Right ventricle myocardium inferior (tissue), 1 donor: ENCODE results near the gene TRAK1. TPM values are rescaled to one million over a fixed set of nuclear protein-coding genes. Genes with fewer than 3 reads are reported as not detected.

Source experiments
- ATAC-seq: fragments of 200-7000 bp; cut with Tn5 transposase; one replicate; pipeline ENCODE4 v1.9.1; 2020; ENCODE audit warnings: mild to moderate bottlenecking, moderate library complexity
- DNase-seq: peaks from one replicate; pipeline ENCODE4 v3.0.0; 2021; ENCODE audit errors: missing footprints
- intact Hi-C: fragments of 100-400 bp; cut with DNase I; formaldehyde crosslinking; loops from one replicate; pipeline ENCODE4 v1.11.0; 2022
- total RNA-seq: library from RNA; stranded (reverse); fragmentation: NEBNext Ultra II Directional; extraction: Animal tissue kit (Norgen Biotek cat#: 25700); gene quantifications from one replicate; pipeline ENCODE4 v1.2.1, GENCODE V29; 2021
- donor health status: DM: no; HTN: yes; CAD: no; lungs with severe emphysema.

TRAK1 gene
- total RNA-seq, 1 donor from 2014 or later = 267 TPM

DNA sequence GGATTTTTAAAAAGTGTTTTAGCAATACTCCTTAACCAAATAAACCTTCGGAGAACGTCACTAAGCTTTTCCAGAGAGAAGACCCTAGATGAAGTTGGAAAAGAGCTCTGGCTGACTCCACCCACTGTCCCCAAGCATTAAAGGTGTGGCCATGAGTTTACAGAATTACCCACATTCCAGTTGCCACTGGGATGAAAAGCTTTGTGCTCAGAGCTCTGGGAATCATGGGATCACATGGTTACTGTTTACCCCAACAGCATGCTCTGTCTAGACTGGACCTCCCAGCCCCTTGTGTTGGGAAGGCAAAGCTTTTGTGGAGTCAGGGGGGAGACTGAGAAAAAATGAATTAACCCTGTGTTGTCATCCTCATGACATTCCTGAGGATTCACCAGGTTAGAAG, 119.6 kb downstream of the TRAK1 start:
- intact Hi-C loops = no loop called here
- DNase-seq = no peak
- no peak for ATAC-seq

GRCh38 chr3:42213417-42213816, 122.3 kb downstream of the TRAK1 start:
- intact Hi-C loops = no loop called here
- DNase-seq (no peak), ATAC-seq (no peak)

DNA sequence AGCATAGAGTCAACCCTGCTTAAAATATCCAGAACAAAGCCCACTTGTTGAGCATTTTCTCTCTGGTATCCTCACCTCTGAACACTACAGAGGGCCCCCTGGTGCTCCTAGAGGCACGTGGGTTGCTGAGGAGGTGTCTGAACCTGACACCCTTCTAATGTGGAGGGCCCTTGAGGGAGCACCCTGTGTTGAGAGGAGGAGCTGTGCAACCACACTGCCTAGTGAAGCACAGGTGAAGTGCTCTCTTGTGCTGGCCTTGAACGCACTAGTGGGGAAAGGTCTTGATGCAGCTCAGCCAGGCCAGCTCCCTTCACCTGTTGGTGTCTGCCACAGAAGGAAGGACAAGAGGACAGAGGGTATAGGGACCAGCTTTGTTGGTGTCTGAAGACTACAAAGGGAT, 122.9 kb downstream of the TRAK1 start:
- intact Hi-C loops = no loop called here
- ATAC-seq (no peak), DNase-seq (no peak)

DNA sequence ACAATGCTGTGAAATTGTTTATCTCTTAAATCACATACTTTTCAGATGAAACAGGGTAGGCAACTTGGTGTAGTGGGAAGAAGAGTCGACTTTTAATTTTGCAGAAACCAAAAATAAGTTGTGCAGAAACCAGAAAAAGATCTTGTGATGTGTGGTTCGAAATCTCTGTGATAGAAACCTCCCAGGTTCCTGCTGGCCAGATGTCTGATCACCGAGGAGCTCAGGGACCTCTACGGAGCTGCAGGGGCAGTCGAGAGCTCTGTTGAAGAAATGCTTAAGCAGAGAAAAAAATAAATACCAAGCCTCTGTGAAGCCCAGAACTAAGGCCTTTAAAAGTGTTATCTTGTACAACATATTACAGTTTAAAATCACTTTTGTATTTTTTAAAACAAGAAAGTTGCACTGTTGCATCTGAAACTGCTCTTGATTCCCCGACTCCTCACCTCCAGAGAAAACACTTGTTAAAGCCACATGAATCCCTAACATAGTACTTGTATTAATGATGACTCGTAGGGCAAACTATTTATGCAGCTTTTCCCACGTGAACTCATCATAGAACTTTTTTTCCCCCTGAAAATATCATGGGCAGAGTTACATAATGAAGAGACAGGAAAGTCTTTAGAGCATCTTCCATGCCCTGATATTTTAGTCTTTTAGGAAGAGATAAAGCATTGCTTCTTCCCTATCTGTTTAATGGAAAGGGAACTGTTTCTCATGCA, 123.6 kb downstream of the TRAK1 start:
- DNase-seq (no peak), ATAC-seq (no peak)
- intact Hi-C loops = no loop called here

- DNase-seq = no peak
- intact Hi-C loops = no loop called here
- no peak for ATAC-seq
Observed at GRCh38 chr3:42216302-42216701, 125.1 kb downstream of the TRAK1 start.

- DNase-seq (no peak), ATAC-seq (no peak)
- intact Hi-C loops = no loop called here
Observed at GRCh38 chr3:42216931-42217333, 125.8 kb downstream of the TRAK1 start.

- intact Hi-C loops = loop anchor here (10.0 kb wide), 2 partner anchors 326 to 534 kb away; no protein-coding TSS in a partner anchor
- no peak for ATAC-seq
- DNase-seq = no peak
Observed at GRCh38 chr3:42220436-42221121, 129.4 kb downstream of the TRAK1 start.

- no peak for ATAC-seq
- intact Hi-C loops = loop anchor here (10.0 kb wide), 2 partner anchors 328 to 532 kb away; no protein-coding TSS in a partner anchor
- no peak for DNase-seq
Observed at GRCh38 chr3:42222942-42223693, 132.0 kb downstream of the TRAK1 start.

DNA sequence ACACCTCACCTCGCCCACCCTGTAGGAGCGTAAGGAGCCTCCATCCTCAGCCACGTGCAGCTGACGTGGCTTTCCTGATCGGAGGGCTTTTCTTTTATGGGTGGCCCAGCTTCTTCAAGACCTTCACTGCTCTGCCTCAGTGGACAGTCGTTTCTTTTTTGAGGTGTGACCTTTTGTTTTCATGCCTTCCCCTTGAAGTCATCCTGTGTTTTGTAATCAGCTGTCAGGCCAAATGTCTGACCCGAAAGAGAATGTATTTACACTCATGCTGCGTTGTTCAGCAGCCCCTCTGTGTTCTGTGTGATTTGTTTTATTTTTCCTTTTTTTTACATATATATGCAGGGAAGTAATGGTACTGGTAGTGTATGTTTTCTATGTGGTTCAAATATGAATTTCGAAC, 133.0 kb downstream of the TRAK1 start:
- ATAC-seq = no peak
- DNase-seq = no peak
- intact Hi-C loops = loop anchor here (10.0 kb wide), 2 partner anchors 329 to 531 kb away; no protein-coding TSS in a partner anchor

- intact Hi-C loops = loop anchor here (5.0 to 10.0 kb wide), 4 partner anchors 217 to 530 kb away; no protein-coding TSS in a partner anchor
- ATAC-seq (peak; percentile 73), DNase-seq (no peak)
Observed at GRCh38 chr3:42224658-42225421, 133.7 kb downstream of the TRAK1 start.

GRCh38 chr3:42225486-42226363, 134.6 kb downstream of the TRAK1 start:
- ATAC-seq (no peak), DNase-seq (no peak)
- intact Hi-C loops = loop anchor here (5.0 to 10.0 kb wide), 4 partner anchors 217 to 529 kb away; no protein-coding TSS in a partner anchor

DNA sequence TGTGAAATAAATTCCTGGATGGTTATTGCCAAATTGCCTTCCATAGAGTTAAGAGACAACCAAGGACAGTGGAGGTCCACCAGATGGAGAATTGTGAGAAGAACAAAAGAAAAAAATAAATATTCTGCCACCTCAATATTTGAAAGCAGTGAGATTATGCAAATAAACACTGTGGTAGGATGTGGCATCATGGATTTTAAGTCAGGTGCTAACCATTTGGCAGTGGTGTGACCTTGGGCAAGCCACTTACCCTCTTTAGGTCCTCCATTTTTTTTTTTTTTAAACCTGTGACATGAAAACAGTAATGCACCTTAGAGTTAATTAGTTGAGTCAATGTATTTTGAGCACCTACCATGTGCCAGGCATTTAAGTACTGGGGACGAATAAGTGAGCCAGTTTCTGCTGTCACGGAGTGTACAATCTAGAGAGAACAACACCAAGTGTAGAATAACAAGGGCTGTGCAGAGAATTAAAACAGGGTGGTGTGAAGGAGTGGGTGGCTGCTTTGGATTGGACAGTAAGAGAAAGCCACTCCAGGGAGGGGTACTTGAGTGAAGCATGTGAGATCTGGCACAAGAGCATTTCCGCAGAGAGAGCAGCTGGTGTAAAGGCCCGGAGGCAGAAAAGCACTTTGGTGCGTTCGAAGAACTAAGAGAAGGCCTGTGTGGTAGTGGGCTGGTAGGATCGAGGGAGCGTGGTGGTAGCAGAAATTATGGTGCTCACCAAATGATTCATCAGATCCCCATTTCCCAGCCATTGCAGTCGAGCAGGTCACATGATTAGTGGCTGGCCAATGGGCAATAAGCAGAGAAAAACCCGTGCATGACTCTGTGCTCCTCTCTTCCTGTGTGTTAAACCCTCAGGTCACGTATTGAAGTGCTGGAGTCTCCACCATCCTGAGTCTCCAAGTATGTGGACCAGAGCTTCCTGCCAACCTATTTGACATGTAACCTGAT, 135.6 kb downstream of the TRAK1 start:
- intact Hi-C loops = loop anchor here (5.0 to 10.0 kb wide), 4 partner anchors 216 to 528 kb away; no protein-coding TSS in a partner anchor
- DNase-seq (no peak), ATAC-seq (no peak)

DNA sequence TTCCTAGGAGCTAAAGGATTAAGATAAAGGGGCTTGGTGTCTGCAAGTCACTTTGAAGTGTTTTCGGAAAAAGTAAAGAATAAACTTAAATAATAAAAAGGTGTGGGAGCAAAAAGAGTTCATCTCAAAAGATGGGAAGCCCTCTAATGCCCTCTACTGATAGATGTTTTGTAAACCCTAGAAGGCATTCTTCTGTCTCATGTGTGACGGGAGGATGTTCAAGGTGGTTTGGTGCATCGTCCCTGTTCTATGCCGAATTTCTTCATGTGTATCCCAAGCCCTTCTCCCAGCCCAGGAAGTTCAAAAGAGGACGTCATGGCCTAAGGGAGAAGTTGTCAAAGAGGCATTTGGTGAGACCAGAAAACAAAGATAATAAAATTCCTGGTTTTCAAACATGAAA, 137.6 kb downstream of the TRAK1 start:
- intact Hi-C loops = loop anchor here (5.0 to 10.0 kb wide), 4 partner anchors 214 to 526 kb away; no protein-coding TSS in a partner anchor
- ATAC-seq (no peak), DNase-seq (no peak)

- no peak for ATAC-seq
- no peak for DNase-seq
- intact Hi-C loops = loop anchor here (5.0 to 10.0 kb wide), 4 partner anchors 213 to 525 kb away; no protein-coding TSS in a partner anchor
Observed at GRCh38 chr3:42229266-42229941, 138.2 kb downstream of the TRAK1 start.

DNA sequence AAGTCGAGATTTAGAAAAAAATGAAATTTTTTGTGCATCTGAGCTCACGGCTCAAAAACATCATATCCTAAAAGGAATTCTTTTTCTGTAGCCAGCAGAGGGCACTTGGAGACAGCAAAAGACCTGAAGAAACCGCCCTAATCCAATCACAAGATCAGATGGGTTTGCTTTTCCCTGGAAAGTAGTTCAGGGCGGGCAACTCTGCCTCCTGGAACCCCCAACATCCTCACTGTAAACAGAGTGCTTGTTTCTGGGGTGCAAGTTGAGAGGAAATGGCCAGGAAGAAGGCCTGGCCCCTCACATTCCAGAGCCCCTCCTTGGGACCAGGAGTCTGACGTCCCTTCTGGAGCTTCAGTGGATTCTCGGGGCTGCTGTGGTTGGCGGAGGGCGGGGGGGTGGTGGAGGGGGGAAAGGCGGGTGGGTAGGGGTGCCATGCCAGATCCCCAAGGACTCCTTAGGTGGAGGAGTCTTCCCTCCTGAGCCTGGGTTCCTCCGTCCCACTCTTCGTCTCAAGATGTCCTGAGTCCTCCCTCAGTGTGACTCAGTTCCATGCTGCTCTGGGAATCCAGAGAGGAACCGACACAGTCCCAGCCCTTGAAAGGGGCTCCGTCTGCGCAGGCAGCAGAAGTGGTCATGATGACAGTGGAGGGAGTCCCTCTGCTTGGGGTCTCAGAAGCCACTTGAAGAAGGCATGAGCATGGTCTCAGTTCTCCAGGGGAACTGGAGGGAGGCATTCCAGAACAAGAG, 139.0 kb downstream of the TRAK1 start:
- DNase-seq (no peak), ATAC-seq (no peak)
- intact Hi-C loops = loop anchor here (5.0 to 10.0 kb wide), 4 partner anchors 212 to 525 kb away; no protein-coding TSS in a partner anchor
